GM18502 (cell line): ENCODE measurements around the gene CSNK2A2.

Experiments
- ATAC-seq: cut with Tn5 transposase; IDR thresholded peaks from one replicate; pipeline ENCODE4 v1.9.1; 2021; ENCODE audit warnings: mild to moderate bottlenecking; ENCODE audit not compliant: unreplicated experiment, poor library complexity

The CSNK2A2 gene

GRCh38 chr16:58198022-58198683 lies at the start of gene CSNK2A2:
Gene CSNK2A2 (minus strand): TSS chr16:58198106. CDS start chr16:58197736, 370 bp downstream.
- ATAC-seq, result peak; percentile 93

GRCh38 chr16:58243528-58244004 lies 45.7 kb upstream of the CSNK2A2 start:
- ATAC-seq, result peak; percentile 95

GRCh38 chr16:58236831-58237230 lies 38.9 kb upstream of the CSNK2A2 start:
- ATAC-seq, result peak; percentile 18

- peak; percentile 99 for ATAC-seq
These were observed 38.4 kb upstream of the CSNK2A2 start for GRCh38 chr16:58236231-58236690.

- ATAC-seq, result no peak
These were observed 37.8 kb upstream of the CSNK2A2 start for GRCh38 chr16:58235663-58236062.

GRCh38 chr16:58234831-58235595 lies 37.1 kb upstream of the CSNK2A2 start:
- ATAC-seq, result no peak

- ATAC-seq, result no peak
These were observed 32.4 kb upstream of the CSNK2A2 start for GRCh38 chr16:58230259-58230658.

- ATAC-seq, result no peak
These were observed 28.9 kb upstream of the CSNK2A2 start for GRCh38 chr16:58226790-58227189.

- no peak for ATAC-seq
These were observed 28.2 kb upstream of the CSNK2A2 start for GRCh38 chr16:58225965-58226602.

- ATAC-seq, result no peak
These were observed 24.8 kb upstream of the CSNK2A2 start for GRCh38 chr16:58222532-58223316.

GRCh38 chr16:58219432-58219831 lies 21.5 kb upstream of the CSNK2A2 start:
- no peak for ATAC-seq

GRCh38 chr16:58218786-58219185 lies 20.9 kb upstream of the CSNK2A2 start:
- no peak for ATAC-seq

- ATAC-seq, result no peak
These were observed 19.5 kb upstream of the CSNK2A2 start for GRCh38 chr16:58217311-58217925.

GRCh38 chr16:58212824-58213655 lies 15.1 kb upstream of the CSNK2A2 start:
- no peak for ATAC-seq

GRCh38 chr16:58211846-58212245 lies 13.9 kb upstream of the CSNK2A2 start:
- ATAC-seq, result no peak

- ATAC-seq, result no peak
These were observed 13.3 kb upstream of the CSNK2A2 start for GRCh38 chr16:58211245-58211644.

- ATAC-seq, result no peak
These were observed 7.5 kb upstream of the CSNK2A2 start for GRCh38 chr16:58205276-58206036.

- no peak for ATAC-seq
These were observed 3.3 kb upstream of the CSNK2A2 start for GRCh38 chr16:58201163-58201562.
